ENCODE measurements around the gene USP34. TPM values are rescaled to one million over a fixed set of nuclear protein-coding genes. Genes with fewer than 3 reads are reported as not detected.

USP34 gene
- total and polyA plus RNA-seq, 2 of the 8 experiments (the other 6 are each of a cell fraction or from before 2014, with no cell fraction given): 56.7 to 91.7 TPM

DNA sequence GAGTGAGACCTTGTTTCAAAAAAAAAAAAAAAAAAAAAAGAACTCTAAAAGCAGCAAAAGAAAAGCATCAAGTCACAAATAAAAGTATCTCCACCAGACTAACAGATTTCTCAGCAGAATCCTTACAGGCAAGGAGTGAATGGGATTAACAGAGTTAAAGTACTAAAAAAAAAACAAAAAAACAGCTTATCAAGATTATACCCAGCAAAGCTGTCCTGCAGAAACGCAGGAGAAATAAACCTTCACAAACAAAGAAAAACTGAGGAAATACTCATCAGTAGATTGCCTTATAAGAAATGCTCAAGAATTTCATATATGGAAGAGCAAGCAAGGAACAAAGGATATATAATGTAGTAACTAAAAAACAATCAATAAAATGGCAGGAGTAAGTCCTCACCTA lies 35.6 kb downstream of the USP34 start (continued):
- TF ChIP-seq SP4 (IDR thresholded peaks at IDR 0.05; ENCODE audit: low read length) (no peak), PHF8 (conservative IDR thresholded peaks at IDR 0.05; ENCODE audit: low read depth, low read length) (no peak), CREB1 (IDR thresholded peaks at IDR 0.05) (no peak), KDM5A (IDR thresholded peaks at IDR 0.05; ENCODE audit: low read length) (no peak), KDM1A (IDR thresholded peaks at IDR 0.05; ENCODE audit: borderline replicate concordance, low read length) (no peak), MAX (IDR thresholded peaks at IDR 0.05) (no peak), SIRT6 (IDR thresholded peaks at IDR 0.05; ENCODE audit: low read length) (no peak), TAF7 (optimal IDR thresholded peaks at IDR 0.05; ENCODE audit: borderline replicate concordance, low read depth, low read length) (no peak), SIX5 (IDR thresholded peaks at IDR 0.05; ENCODE audit: low read depth, low read length) (no peak)

Data from H1 (cell line).